ENCODE measurements around the gene PLEKHO1.
A peak's percentile ranks its signal among the peaks of the same experiment; 100 is the strongest.
"Not testable (repeated sequence)": the region's sequence is repeated elsewhere in the genome, so short reads cannot be mapped to it uniquely, and the experiment has no call there.

PLEKHO1 gene

GRCh38 chr1:150149271-150150132 is at the start of gene PLEKHO1:
Gene PLEKHO1 (plus strand): TSS chr1:150149916. CDS start chr1:150150258, 342 bp downstream.
- FAIRE-seq (no peak), DNase-seq (ENCODE audit: insufficient read length, low spot score) (peak; percentile 67)
- peak; percentile 33; the same call in 1 of the 2 replicates for TF ChIP-seq POLR2A (IDR thresholded peaks at IDR 0.05; ENCODE audit: low read depth, low read length)

DNA sequence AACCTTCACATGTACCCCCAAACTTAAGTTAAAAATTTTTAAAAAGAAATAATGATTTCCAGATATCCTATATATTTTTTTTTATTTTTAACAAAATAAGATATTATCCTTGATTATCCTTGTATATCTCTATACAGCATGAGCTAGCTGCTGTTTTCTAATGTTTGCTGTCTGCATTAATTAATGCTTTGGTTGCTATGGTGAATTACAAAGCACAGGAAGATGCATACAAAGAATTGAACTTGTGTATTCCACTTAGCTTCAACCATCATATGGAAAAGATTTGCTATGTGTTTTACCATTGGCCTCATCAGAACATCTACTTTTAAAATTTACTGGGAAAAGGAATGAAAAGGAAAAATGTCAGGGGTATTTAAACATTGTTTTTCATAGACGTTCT is 46.7 kb upstream of the PLEKHO1 start:
- TF ChIP-seq POLR2A (IDR thresholded peaks at IDR 0.05; ENCODE audit: low read depth, low read length), result no peak
- DNase-seq (ENCODE audit: insufficient read length, low spot score), result no peak
- FAIRE-seq, result no peak

DNA sequence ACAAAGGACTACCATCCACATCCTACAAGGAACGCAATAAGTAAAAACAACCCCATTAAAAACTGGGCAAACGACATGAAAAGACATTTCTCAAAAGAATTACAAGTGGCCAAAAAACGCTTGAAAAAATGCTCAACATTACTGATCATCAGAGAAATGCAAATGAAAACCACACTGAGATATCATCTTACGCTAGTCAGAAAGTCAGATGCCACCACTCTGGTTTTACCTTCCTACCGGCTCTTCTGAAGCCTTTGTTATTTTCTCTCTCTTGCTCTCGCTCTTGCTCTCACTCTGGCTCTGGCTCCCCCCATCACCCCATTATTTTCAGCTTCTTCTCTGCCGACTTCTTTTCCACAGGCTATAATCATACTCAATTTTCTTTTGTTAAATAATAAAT is 43.4 kb upstream of the PLEKHO1 start:
- FAIRE-seq (no peak), DNase-seq (ENCODE audit: insufficient read length, low spot score) (no peak)
- TF ChIP-seq POLR2A (IDR thresholded peaks at IDR 0.05; ENCODE audit: low read depth, low read length), result no peak

GRCh38 chr1:150109586-150109985 is 40.1 kb upstream of the PLEKHO1 start:
- no peak for TF ChIP-seq POLR2A (IDR thresholded peaks at IDR 0.05; ENCODE audit: low read depth, low read length)
- FAIRE-seq (no peak), DNase-seq (ENCODE audit: insufficient read length, low spot score) (no peak)

DNA sequence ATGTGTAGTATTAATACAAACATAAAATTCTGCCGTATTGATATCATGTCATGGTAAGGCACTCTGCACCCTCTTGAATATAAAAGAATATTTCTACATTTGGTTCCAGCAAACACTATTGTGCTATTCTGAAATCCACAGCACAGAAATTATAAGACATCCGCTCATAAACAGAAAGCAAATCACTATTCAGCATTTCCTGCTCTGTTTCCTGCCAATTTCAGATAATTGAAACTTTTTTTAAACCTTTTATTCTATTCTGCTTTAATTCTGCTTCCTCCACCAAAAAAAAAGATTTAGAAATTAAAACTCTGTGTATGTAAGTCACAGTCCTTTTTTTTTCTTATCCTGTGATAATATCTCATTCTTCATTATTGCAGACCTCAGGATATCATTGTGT is 39.6 kb upstream of the PLEKHO1 start:
- TF ChIP-seq POLR2A (IDR thresholded peaks at IDR 0.05; ENCODE audit: low read depth, low read length), result no peak
- no peak for DNase-seq (ENCODE audit: insufficient read length, low spot score)
- no peak for FAIRE-seq

DNA sequence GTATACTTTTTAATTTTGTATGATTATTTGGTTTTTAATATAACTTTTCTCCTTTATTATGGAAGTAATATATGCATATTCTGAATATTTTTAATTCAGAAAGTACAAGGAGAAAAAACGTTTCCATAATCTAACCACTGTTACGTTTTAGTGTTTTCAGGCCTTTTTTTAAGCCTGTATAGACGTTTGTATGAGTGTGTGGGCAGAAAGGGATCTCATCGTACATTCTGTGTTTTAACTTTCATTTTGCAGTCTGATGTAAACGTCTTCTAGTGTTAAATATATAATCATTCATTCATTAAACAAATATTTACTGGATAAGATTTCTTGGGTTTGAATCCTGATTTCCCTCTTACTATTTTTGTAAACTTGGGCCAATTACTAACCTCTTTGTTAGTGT is 38.0 kb upstream of the PLEKHO1 start:
- FAIRE-seq (no peak), DNase-seq (ENCODE audit: insufficient read length, low spot score) (no peak)
- TF ChIP-seq POLR2A (IDR thresholded peaks at IDR 0.05; ENCODE audit: low read depth, low read length), result no peak

GRCh38 chr1:150115121-150115520 is 34.6 kb upstream of the PLEKHO1 start:
- no peak for FAIRE-seq
- DNase-seq (ENCODE audit: insufficient read length, low spot score), result no peak
- no peak for TF ChIP-seq POLR2A (IDR thresholded peaks at IDR 0.05; ENCODE audit: low read depth, low read length)

- no peak for TF ChIP-seq POLR2A (IDR thresholded peaks at IDR 0.05; ENCODE audit: low read depth, low read length)
- DNase-seq (ENCODE audit: insufficient read length, low spot score) (no peak), FAIRE-seq (no peak)
Measured at GRCh38 chr1:150118716-150119115, 31.0 kb upstream of the PLEKHO1 start.

- DNase-seq (ENCODE audit: insufficient read length, low spot score), result no peak
- FAIRE-seq, result no peak
- TF ChIP-seq POLR2A (IDR thresholded peaks at IDR 0.05; ENCODE audit: low read depth, low read length), result no peak
Measured at GRCh38 chr1:150121236-150121862, 28.4 kb upstream of the PLEKHO1 start.

DNA sequence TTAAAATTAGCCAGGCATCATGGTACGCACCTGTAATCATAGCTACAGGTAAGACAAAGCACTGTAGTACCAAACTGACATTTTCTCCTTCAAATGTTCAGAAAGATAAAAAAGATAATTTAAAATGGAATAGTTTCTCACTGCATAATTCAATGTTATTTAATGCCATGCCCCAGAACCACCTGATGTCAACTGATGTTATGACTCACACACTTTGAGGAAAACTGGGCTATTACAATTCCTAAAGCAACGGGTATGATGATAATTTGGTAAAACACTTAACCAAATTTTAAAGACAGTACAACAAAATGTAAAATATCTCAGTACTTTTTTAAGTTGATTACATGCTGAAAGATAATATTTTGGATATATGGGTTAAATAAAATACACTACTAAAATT is 22.9 kb upstream of the PLEKHO1 start:
- no peak for FAIRE-seq
- DNase-seq (ENCODE audit: insufficient read length, low spot score), result no peak
- no peak for TF ChIP-seq POLR2A (IDR thresholded peaks at IDR 0.05; ENCODE audit: low read depth, low read length)

DNA sequence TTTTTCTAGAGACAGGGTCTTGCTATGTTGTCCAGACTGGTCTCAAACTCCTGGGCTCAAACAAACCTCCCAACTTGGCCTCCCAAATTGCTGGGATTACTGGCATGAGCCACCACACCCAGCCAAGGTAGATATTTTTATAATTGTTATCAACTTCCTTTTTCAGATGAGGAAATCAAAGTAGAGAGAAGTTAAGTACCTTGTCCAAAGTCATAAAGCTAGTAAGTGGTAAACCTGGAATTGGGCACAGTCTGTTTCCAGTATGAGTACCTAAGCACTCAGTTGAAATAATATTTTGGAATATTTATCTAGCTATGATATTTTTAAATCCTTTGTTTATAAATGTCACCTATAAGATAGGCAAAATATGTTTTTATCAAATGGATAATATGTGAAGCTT is 22.3 kb upstream of the PLEKHO1 start:
- DNase-seq (ENCODE audit: insufficient read length, low spot score) (no peak), FAIRE-seq (no peak)
- no peak for TF ChIP-seq POLR2A (IDR thresholded peaks at IDR 0.05; ENCODE audit: low read depth, low read length)

GRCh38 chr1:150127868-150128267 is 21.8 kb upstream of the PLEKHO1 start:
- FAIRE-seq, result no peak
- no peak for DNase-seq (ENCODE audit: insufficient read length, low spot score)
- no peak for TF ChIP-seq POLR2A (IDR thresholded peaks at IDR 0.05; ENCODE audit: low read depth, low read length)

GRCh38 chr1:150132372-150132771 is 17.3 kb upstream of the PLEKHO1 start:
- no peak for TF ChIP-seq POLR2A (IDR thresholded peaks at IDR 0.05; ENCODE audit: low read depth, low read length)
- no peak for DNase-seq (ENCODE audit: insufficient read length, low spot score)
- FAIRE-seq, result no peak

DNA sequence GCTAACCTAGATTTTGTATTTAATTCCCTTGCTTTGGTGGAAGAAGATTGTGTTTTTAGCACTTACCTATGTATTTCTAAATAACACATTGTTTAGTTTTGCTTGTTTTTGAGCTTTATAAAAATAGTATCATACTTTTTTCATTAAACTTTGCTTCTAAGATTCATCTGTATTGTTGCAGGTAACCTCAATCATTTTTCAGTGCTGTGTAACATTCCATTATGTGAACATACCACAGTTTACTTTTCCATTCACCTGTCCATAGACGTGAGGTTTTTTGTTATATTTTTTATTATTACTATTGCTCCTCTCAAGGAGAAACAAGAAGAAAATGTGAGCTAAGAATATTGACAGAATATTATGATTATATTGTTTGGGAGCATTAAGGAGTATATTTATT is 15.2 kb upstream of the PLEKHO1 start:
- FAIRE-seq, result no peak
- no peak for TF ChIP-seq POLR2A (IDR thresholded peaks at IDR 0.05; ENCODE audit: low read depth, low read length)
- no peak for DNase-seq (ENCODE audit: insufficient read length, low spot score)

- DNase-seq (ENCODE audit: insufficient read length, low spot score); FAIRE-seq: not testable (repeated sequence)
Measured at GRCh38 chr1:150135400-150135799, 14.3 kb upstream of the PLEKHO1 start.

Data from H54 (cell line).